OCI-LY1 (cell line): ENCODE measurements around the gene SYT7.

ENCODE experiments used
- H2AFZ ChIP-seq: fragments of 200-600 bp; sonication (generic), shearing (Covaris generic); 2 replicates; pipeline ENCODE4 v1.6.0; 2014; ENCODE audit warnings: antibody characterized with exemption, mild to moderate bottlenecking, low read length
- H3F3A ChIP-seq: fragments of 200-600 bp; sonication (generic), shearing (Covaris generic); 2 replicates; pipeline ENCODE4 v1.6.0; 2014; ENCODE audit warnings: mild to moderate bottlenecking, antibody characterized with exemption, low read length, moderate library complexity; ENCODE audit not compliant: insufficient read depth
- H3K27ac ChIP-seq: fragments of 200-600 bp; sonication (generic); 2 replicates; pipeline ENCODE4 v1.5.1; 2014; ENCODE audit warnings: low read length, mixed run types, mild to moderate bottlenecking, low read depth; ENCODE audit not compliant: poor library complexity, severe bottlenecking
- H3K27me3 ChIP-seq: fragments of 200-600 bp; sonication (generic); 2 replicates; pipeline ENCODE4 v1.6.0; 2014; ENCODE audit warnings: antibody characterized with exemption, mild to moderate bottlenecking, low read length, moderate library complexity; ENCODE audit not compliant: insufficient read depth
- H3K36me3 ChIP-seq: fragments of 200-600 bp; sonication (generic); 2 replicates; pipeline ENCODE4 v1.6.1; 2014; ENCODE audit warnings: mild to moderate bottlenecking, antibody characterized with exemption, low read length, moderate library complexity, mixed read lengths; ENCODE audit not compliant: insufficient read depth
- H3K4me1 ChIP-seq: fragments of 200-600 bp; sonication (generic); 2 replicates; pipeline ENCODE4 v1.5.1; 2014; ENCODE audit warnings: mild to moderate bottlenecking, low read length, moderate library complexity; ENCODE audit not compliant: insufficient read depth, severe bottlenecking
- H3K4me2 ChIP-seq: fragments of 200-600 bp; sonication (generic), shearing (Covaris generic); 2 replicates; pipeline ENCODE4 v1.6.1; 2014; ENCODE audit warnings: low read length
- H3K4me3 ChIP-seq: fragments of 200-600 bp; sonication (generic); 2 replicates; pipeline ENCODE4 v1.5.1; 2014; ENCODE audit warnings: low read length, low read depth, mild to moderate bottlenecking, mixed read lengths; ENCODE audit not compliant: poor library complexity, severe bottlenecking
- H3K79me2 ChIP-seq: fragments of 200-600 bp; shearing (Covaris generic); 2 replicates; pipeline ENCODE4 v1.6.1; 2016; ENCODE audit warnings: mixed run types, low read length, mixed read lengths; ENCODE audit not compliant: insufficient read depth
- H3K9ac ChIP-seq: fragments of 200-600 bp; sonication (generic), shearing (Covaris generic); 2 replicates; pipeline ENCODE4 v1.6.1; 2014; ENCODE audit warnings: mild to moderate bottlenecking, low read length, mixed read lengths
- H3K9me2 ChIP-seq: fragments of 200-600 bp; sonication (generic), shearing (Covaris generic); 2 replicates; pipeline ENCODE4 v1.6.1; 2014; ENCODE audit warnings: low read depth, mild to moderate bottlenecking, low read length, mixed read lengths
- H3K9me3 ChIP-seq: fragments of 200-600 bp; shearing (Covaris generic); 2 replicates; pipeline ENCODE4 v1.6.1; 2014; ENCODE audit warnings: low read length, mixed read lengths
- H4K20me1 ChIP-seq: fragments of 200-600 bp; sonication (generic), shearing (Covaris generic); 2 replicates; pipeline ENCODE4 v1.6.0; 2016; ENCODE audit warnings: mild to moderate bottlenecking, low read length; ENCODE audit not compliant: insufficient read depth
- EZH2 ChIP-seq: fragments of 200-600 bp; sonication (generic), shearing (Covaris generic); IDR thresholded peaks from 2 replicates; pipeline ENCODE4 v1.8.0; 2017; ENCODE audit warnings: borderline replicate concordance, mixed run types, mild to moderate bottlenecking, antibody characterized with exemption, low read length, moderate library complexity, mixed read lengths
- TF ChIP-seq, protein P1 (sequence below): fragments of 200-600 bp; sonication (generic), shearing (Covaris generic); IDR thresholded peaks from 2 replicates; pipeline ENCODE4 v1.5.1; 2017; ENCODE audit warnings: mild to moderate bottlenecking, antibody characterized with exemption, low read length, moderate library complexity, mixed read lengths

Gene SYT7

DNA sequence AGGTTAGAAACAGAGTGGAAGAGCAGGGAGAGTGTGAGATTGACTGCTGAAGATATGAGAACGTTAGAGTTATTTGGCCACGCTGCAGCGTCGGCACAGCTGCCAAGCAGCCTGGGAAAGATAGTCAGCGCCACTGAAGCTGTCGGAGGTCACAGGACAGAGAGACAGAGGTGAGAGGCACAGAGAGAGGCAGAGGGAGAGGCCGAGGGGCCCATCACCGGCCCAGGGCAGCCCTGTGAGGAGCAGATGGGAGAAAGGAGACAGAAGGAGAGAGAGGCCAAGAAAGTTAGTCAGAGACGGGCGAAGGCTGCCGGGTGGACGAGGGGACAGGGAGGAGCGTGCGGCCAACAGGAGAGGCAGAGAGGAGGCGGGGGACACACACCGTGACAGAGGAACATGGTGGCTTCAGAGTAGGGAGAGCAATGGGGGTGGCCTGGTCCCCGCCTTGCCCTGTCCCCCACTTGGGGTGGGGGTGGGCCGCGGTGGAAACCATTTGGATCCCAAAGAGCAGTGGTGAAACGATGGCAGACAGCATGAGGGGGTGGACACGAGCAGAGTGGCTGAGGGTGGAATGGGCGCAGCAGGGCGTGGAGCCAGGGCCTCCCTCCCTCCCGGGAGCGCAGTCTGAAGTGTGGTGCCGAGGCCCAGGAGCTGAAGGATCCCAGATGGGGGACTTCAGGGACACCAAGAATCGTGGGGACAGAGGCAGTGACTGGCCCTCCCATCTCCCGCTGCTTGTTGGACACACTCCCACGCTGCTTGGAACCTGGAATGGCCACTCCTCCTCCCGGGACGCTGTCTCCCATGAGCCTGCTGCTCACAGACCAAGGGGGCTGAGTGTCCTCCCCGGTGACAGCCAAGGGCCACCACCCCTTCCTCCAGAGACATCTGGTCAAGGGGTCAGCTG lies 45.7 kb downstream of the SYT7 start:
- Histone ChIP-seq H3K4me1 (no peaks in the 10 kb centered on the region), H3K4me2 (no peak overlapping the region), H3F3A (no peaks in the 10 kb centered on the region), H3K79me2 (no peaks in the 10 kb centered on the region), H3K9ac (no peak overlapping the region), H3K27me3 (no peaks in the 10 kb centered on the region; the same call in 1 of the 2 replicates), H4K20me1 (no peaks in the 10 kb centered on the region), H3K4me3 (no peak overlapping the region), H3K27ac (no peak overlapping the region), H3K36me3 (no peaks in the 10 kb centered on the region), H3K9me2 (no peaks in the 10 kb centered on the region), H3K9me3 (no peaks in the 10 kb centered on the region), H2AFZ (no peak overlapping the region)
- TF ChIP-seq, protein P1, sequence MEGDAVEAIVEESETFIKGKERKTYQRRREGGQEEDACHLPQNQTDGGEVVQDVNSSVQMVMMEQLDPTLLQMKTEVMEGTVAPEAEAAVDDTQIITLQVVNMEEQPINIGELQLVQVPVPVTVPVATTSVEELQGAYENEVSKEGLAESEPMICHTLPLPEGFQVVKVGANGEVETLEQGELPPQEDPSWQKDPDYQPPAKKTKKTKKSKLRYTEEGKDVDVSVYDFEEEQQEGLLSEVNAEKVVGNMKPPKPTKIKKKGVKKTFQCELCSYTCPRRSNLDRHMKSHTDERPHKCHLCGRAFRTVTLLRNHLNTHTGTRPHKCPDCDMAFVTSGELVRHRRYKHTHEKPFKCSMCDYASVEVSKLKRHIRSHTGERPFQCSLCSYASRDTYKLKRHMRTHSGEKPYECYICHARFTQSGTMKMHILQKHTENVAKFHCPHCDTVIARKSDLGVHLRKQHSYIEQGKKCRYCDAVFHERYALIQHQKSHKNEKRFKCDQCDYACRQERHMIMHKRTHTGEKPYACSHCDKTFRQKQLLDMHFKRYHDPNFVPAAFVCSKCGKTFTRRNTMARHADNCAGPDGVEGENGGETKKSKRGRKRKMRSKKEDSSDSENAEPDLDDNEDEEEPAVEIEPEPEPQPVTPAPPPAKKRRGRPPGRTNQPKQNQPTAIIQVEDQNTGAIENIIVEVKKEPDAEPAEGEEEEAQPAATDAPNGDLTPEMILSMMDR, result no peak
- no peak for TF ChIP-seq EZH2

DNA sequence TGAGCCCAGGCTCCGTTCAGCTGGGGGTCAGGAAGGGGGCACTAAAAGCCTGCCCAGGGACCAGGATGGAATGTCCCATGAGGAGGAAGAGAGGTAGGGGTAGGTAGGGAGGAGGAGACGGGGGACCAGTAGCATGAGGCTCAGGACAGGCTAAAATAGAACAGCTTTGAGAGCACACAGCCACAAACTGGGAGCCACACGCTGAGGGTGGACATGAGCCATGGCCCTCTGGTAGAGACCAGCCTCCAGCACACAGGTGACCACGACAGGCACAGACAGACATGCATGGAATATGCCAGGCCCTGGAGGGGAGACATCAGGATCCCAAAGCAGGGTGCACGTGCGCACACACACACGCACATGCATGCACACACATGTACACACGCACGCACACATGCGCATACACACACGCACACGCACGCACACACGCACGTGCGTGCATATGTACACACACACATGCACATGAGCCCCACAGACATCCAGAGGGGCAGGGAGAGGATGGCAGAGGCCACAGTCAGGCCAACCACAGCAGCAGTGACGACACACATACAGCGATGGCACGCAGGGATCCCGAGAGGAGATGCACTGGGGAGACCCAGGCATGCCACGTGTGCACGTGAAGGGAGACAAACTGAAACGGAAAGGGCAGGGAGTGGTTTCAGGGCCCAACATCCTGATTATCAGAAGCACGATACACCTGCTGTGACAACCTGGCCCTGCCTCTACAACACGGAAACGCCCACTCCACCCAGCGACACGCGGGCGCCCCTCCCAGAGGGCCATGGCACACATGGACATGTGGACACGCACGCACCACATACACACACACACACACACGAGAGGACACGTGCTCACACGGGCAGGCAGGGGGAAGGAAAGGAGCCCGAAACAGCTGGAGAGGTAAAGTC lies 46.6 kb downstream of the SYT7 start:
- Histone ChIP-seq H2AFZ (no peak overlapping the region), H3K4me1 (no peaks in the 10 kb centered on the region), H3K27ac (no peak overlapping the region), H3K9ac (no peak overlapping the region), H3K27me3 (no peaks in the 10 kb centered on the region; the same call in 1 of the 2 replicates), H3K79me2 (no peaks in the 10 kb centered on the region), H3K9me2 (no peaks in the 10 kb centered on the region), H4K20me1 (no peaks in the 10 kb centered on the region), H3K36me3 (no peaks in the 10 kb centered on the region), H3K9me3 (no peaks in the 10 kb centered on the region), H3K4me3 (no peak overlapping the region), H3K4me2 (no peak overlapping the region), H3F3A (no peaks in the 10 kb centered on the region)
- TF ChIP-seq, protein P1, result no peak
- TF ChIP-seq EZH2, result no peak

DNA sequence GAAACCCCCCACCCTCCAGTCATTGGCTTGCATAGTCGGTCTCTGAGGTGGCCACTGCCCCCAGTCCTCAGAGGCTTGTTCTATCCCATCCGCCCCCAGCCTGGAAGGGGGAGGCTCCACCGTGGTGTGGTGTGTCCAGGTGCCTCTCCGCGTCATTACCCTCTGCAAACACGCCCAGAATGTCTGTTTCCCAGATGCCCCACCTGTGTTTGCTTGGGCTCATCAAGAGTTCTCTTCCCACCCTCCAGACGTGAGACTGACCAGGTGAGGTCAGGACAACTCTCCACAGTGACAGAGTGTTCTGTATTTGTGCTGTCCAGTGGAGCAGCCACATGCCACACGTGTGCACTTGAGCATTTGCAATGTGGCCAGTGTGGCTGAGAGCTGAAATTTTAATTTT lies 47.5 kb downstream of the SYT7 start:
- H3K9me2 ChIP-seq, result no peaks in the 10 kb centered on the region
- H3K9ac ChIP-seq, result no peak overlapping the region
- no peaks in the 10 kb centered on the region; the same call in 1 of the 2 replicates for H3K27me3 ChIP-seq
- no peak overlapping the region for H2AFZ ChIP-seq
- H3K4me1 ChIP-seq, result no peaks in the 10 kb centered on the region
- TF ChIP-seq, protein P1, result no peak
- no peak for TF ChIP-seq EZH2
- H3F3A ChIP-seq, result no peaks in the 10 kb centered on the region
- H4K20me1 ChIP-seq, result no peaks in the 10 kb centered on the region
- H3K79me2 ChIP-seq, result no peaks in the 10 kb centered on the region
- no peaks in the 10 kb centered on the region for H3K36me3 ChIP-seq
- no peak overlapping the region for H3K4me2 ChIP-seq
- no peak overlapping the region for H3K4me3 ChIP-seq
- no peak overlapping the region for H3K27ac ChIP-seq
- no peaks in the 10 kb centered on the region for H3K9me3 ChIP-seq
